Amygdala (tissue), 56 donors: ENCODE measurements around the gene TFAP2A.

Experiments used
- DNase-seq, 56 donors: peaks; one replicate each; lab custom pipeline; 2025; lab: John Stamatoyannopoulos, UW

The TFAP2A gene

GRCh38 chr6:10413850-10414738 is 780 bp downstream of the TFAP2A start:
- DNase-seq = no peak

- DNase-seq = no peak
These were observed 1.5 kb downstream of the TFAP2A start for GRCh38 chr6:10413262-10413849.

GRCh38 chr6:10412461-10413261 is 2.2 kb downstream of the TFAP2A start:
- DNase-seq = no peak

GRCh38 chr6:10411971-10412460 is 2.9 kb downstream of the TFAP2A start:
- peak in 1 of 56 donors; percentile 8 for DNase-seq

- DNase-seq = no peak
These were observed 3.5 kb downstream of the TFAP2A start for GRCh38 chr6:10411131-10411970.

GRCh38 chr6:10410207-10411050 is 4.4 kb downstream of the TFAP2A start:
- DNase-seq = no peak

- no peak for DNase-seq
These were observed 5.1 kb downstream of the TFAP2A start for GRCh38 chr6:10409731-10410206.

GRCh38 chr6:10409233-10409721 is 5.6 kb downstream of the TFAP2A start:
- DNase-seq = no peak

- no peak for DNase-seq
These were observed 6.4 kb downstream of the TFAP2A start for GRCh38 chr6:10408457-10408856.

GRCh38 chr6:10407674-10408054 is 7.2 kb downstream of the TFAP2A start:
- no peak for DNase-seq

GRCh38 chr6:10407018-10407673 is 7.7 kb downstream of the TFAP2A start:
- no peak for DNase-seq

- DNase-seq = no peak
These were observed 8.3 kb downstream of the TFAP2A start for GRCh38 chr6:10406556-10406955.

GRCh38 chr6:10405513-10405900 is 9.4 kb downstream of the TFAP2A start:
- DNase-seq = no peak

GRCh38 chr6:10404799-10405512 is 9.9 kb downstream of the TFAP2A start:
- no peak for DNase-seq

- DNase-seq = peak; percentile 27 to 91 (median 79)
These were observed 10.6 kb downstream of the TFAP2A start for GRCh38 chr6:10404107-10404798.

- no peak for DNase-seq
These were observed 11.3 kb downstream of the TFAP2A start for GRCh38 chr6:10403385-10404106.
